Retinal pigment epithelial cell (primary cell): ENCODE results near the gene GRIN2B.

Experiments used
- DNase-seq: peaks from one replicate; pipeline ENCODE4 v3.0.0-alpha.2; 2010; ENCODE audit warnings: low read depth
- H3K4me3 ChIP-seq: 2 replicates; pipeline ENCODE4 v1.5.1; 2011; ENCODE audit warnings: mild to moderate bottlenecking, low read length, control low read depth, moderate library complexity
- TF ChIP-seq, protein P1 (sequence below): conservative IDR thresholded peaks from 2 replicates; pipeline ENCODE4 v1.5.1; 2011; ENCODE audit warnings: low read depth, low read length, control low read depth, inconsistent platforms

The GRIN2B gene

DNA sequence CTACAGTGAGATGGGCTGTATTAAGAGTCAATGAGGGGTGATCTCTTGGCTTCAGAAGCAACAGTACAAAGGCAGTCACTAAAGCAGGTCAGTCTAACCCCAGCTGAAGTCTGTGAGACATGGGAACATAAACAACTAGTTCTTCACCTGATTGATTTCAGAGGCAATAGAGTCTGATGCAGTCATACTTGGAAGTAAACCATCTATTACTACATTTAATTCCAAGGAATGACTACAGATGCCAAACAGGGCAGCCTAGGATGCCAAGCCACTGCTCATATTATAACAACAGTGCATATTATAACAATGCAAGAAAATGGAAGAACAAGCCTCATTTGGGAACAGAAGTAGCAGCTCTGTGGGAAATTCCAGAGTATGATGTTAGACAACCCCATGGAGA, 35.8 kb downstream of the GRIN2B start:
- DNase-seq, result no peak
- no peak overlapping the region for H3K4me3 ChIP-seq
- TF ChIP-seq, protein P1, sequence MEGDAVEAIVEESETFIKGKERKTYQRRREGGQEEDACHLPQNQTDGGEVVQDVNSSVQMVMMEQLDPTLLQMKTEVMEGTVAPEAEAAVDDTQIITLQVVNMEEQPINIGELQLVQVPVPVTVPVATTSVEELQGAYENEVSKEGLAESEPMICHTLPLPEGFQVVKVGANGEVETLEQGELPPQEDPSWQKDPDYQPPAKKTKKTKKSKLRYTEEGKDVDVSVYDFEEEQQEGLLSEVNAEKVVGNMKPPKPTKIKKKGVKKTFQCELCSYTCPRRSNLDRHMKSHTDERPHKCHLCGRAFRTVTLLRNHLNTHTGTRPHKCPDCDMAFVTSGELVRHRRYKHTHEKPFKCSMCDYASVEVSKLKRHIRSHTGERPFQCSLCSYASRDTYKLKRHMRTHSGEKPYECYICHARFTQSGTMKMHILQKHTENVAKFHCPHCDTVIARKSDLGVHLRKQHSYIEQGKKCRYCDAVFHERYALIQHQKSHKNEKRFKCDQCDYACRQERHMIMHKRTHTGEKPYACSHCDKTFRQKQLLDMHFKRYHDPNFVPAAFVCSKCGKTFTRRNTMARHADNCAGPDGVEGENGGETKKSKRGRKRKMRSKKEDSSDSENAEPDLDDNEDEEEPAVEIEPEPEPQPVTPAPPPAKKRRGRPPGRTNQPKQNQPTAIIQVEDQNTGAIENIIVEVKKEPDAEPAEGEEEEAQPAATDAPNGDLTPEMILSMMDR, result no peak

DNA sequence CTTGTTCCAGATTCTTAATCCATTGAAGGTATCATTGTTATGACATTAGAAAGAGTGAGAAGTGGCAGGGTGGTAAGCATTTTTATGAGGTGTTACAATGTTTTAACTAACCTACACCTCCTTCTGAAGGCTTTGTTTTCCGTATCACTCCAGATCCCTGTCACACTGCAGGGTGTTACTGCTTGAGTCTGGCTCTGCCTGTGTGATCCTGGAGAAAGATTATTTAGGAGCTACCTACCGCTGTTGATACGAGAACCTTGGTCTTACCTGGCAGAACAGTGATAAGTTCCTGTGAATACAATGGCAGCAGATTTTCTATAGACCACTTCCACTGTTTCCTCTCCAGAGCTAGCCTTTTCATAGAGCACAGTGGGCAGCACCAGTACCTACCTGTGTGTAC, 36.2 kb downstream of the GRIN2B start:
- DNase-seq, result no peak
- TF ChIP-seq, protein P1, result no peak
- no peak overlapping the region for H3K4me3 ChIP-seq

DNA sequence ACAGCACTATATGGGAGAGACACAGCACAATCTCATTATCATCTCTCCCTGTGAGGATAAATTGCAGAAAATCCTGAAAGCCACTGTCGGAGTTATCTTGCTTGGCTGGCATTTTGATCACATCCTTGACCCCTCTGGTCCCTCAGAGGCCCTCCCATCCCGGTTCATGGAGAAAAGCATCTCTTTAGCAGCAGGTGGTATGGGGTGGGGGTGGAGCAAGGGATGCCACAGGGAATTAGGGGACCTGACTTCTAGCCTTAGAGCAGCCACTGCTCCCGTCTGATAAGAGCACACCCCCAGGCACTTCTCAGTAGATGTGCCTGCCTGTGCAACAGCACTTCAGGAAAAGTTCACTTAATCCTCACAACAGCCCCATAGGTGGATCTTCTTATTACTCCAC, 38.6 kb downstream of the GRIN2B start:
- TF ChIP-seq, protein P1, result no peak
- no peak for DNase-seq
- no peak overlapping the region for H3K4me3 ChIP-seq

DNA sequence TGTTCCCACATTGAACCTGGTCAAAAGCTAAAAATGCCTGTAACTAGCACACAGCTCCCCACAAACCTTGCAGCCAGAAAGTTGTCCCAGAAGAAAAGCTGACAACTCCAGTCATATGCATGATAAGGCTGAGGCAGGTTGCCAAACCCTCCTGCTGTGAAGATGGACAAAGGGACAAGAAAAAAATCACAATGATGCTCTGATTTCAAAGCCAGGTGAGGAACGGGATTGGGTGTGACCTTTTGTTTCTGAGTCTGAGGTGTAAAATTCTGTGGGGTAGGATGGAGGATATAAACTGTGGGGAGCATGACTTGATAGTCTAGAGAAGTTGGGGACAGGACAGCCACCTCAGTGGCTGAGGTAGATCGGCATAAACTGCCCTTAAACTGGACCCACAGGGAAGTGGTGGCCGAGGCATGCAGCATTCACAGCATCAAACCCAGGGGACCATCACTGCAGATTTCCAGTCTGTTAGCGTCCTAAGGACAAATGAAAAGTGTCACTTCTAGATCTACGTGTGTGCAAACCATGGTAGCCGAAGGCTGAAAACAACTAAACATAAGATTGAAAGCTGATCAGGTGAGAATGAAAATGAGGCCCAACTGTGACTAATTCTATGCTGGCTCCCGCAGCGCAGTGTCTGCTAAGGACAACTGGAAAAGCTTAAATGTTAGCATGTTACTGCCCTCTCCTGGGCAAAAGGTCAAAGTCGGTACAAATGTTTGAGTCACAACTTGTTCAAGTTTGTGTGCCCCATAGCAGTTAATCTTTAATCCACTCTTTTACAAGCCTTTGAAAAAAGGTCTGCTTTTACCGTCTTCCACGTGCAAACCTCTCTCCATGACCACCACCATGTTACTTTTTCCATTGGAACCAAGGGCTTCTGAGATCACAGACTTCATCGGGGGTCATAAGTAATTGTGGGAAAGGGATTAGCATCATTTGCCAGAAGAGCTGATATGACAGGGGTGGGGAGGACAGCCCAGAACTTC, 39.8 kb downstream of the GRIN2B start:
- DNase-seq, result peak; percentile 52
- TF ChIP-seq, protein P1, result peak; percentile 40
- no peak overlapping the region for H3K4me3 ChIP-seq

DNA sequence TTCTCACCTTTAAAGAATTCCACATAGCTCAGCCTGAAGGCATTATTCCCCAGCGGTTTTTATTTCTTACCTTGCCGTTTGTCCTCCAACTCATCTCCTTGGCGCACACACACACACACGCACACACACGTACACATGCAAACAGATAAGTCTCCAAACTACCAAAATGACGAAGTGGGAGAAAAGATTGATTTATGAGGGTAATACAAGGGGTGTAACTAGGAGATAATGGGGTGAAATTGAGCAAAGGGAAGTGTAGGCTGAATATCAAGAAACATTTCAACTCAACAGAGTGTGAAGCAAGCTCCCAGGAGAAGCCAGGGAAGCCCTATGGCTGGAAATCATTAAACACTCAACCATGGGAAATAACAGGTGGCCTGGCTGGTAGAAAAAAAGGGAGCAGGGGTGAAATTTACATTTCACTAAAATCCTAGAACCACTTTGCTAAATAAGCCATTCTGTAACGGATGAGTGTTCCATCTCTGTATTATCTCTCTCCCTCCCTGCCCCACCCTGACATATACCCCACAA, 41.0 kb downstream of the GRIN2B start:
- TF ChIP-seq, protein P1, result no peak
- H3K4me3 ChIP-seq, result no peak overlapping the region
- DNase-seq, result no peak

DNA sequence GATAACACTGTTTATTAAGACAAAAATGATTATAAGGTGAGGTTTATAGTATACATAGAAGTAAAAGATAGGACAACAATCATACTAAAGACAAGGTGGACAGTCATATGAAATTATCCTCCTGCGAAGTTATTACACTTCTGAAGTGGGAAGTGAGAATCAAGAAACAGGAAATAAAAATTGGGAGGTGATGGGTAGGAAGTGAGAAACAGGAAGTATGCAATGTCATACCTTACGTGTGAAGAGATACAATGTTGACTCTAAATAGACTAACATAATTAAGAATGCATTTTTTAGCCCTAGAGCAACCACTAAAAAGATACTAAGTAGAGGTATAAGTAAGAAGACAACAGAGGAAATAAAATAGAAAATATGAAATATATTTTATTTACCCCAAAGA, 43.7 kb downstream of the GRIN2B start:
- H3K4me3 ChIP-seq, result no peak overlapping the region
- TF ChIP-seq, protein P1, result no peak
- no peak for DNase-seq

DNA sequence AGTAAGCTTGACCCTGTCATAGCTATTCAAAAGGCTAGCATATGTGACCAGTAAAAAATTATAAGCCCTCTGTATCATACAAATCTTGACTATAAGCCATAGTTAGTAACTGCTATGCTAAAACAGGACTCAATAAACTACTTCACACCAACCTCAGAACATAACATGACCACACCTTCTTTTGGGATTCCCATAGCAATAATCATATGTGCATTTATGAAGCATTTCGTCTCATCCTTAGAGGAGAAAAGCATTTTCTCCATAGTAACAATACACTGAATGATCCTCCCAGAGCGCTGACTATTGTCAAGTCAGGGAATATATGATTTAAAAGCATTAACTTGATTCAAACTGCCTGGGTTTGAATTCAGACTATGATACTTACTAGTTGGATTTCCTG, 46.2 kb downstream of the GRIN2B start:
- no peak overlapping the region for H3K4me3 ChIP-seq
- TF ChIP-seq, protein P1, result no peak
- no peak for DNase-seq
